HG02588 (cell line): ENCODE measurements around the gene KCNG2.

Source experiments
- ATAC-seq: cut with Tn5 transposase; IDR thresholded peaks from one replicate; pipeline ENCODE4 v1.9.1; 2021; ENCODE audit warnings: mild to moderate bottlenecking, moderate library complexity; ENCODE audit not compliant: unreplicated experiment

Gene KCNG2

GRCh38 chr18:79816981-79817606 is 19.4 kb downstream of the KCNG2 start:
- no peak for ATAC-seq

- no peak for ATAC-seq
Observed at GRCh38 chr18:79817607-79817998, 19.9 kb downstream of the KCNG2 start.

GRCh38 chr18:79818036-79818435 is 20.3 kb downstream of the KCNG2 start:
- ATAC-seq: no peak

- ATAC-seq: no peak
Observed at GRCh38 chr18:79818631-79819030, 20.9 kb downstream of the KCNG2 start.

GRCh38 chr18:79819064-79819967 is 21.6 kb downstream of the KCNG2 start:
- ATAC-seq: no peak

- peak; percentile 73 for ATAC-seq
Observed at GRCh38 chr18:79819968-79820351, 22.2 kb downstream of the KCNG2 start.

GRCh38 chr18:79823120-79823519 is 25.4 kb downstream of the KCNG2 start:
- ATAC-seq: no peak

- ATAC-seq: no peak
Observed at GRCh38 chr18:79825913-79826312, 28.2 kb downstream of the KCNG2 start.

GRCh38 chr18:79826966-79827365 is 29.2 kb downstream of the KCNG2 start:
- ATAC-seq: no peak

GRCh38 chr18:79828258-79828657 is 30.5 kb downstream of the KCNG2 start:
- no peak for ATAC-seq

- ATAC-seq: no peak
Observed at GRCh38 chr18:79829136-79829854, 31.6 kb downstream of the KCNG2 start.

GRCh38 chr18:79832169-79832568 is 34.4 kb downstream of the KCNG2 start:
- no peak for ATAC-seq

- ATAC-seq: no peak
Observed at GRCh38 chr18:79834834-79835233, 37.1 kb downstream of the KCNG2 start.

GRCh38 chr18:79841936-79842335 is 44.2 kb downstream of the KCNG2 start:
- no peak for ATAC-seq

GRCh38 chr18:79844999-79845563 is 47.3 kb downstream of the KCNG2 start:
- ATAC-seq: no peak

- no peak for ATAC-seq
Observed at GRCh38 chr18:79846936-79847557, 49.3 kb downstream of the KCNG2 start.

- ATAC-seq: no peak
Observed at GRCh38 chr18:79847606-79848293, 50.0 kb downstream of the KCNG2 start.

GRCh38 chr18:79848294-79848578 is 50.5 kb downstream of the KCNG2 start:
- ATAC-seq: no peak

GRCh38 chr18:79848579-79849327 is 51.0 kb downstream of the KCNG2 start:
- ATAC-seq: no peak
